C4-2B (cell line): ENCODE measurements around the gene RIN3.

Experiments
- ZFX ChIP-seq: fragments of 450-650 bp; IDR thresholded peaks from 2 replicates; pipeline ENCODE4 v1.6.1; 2017
- TF ChIP-seq, protein P1 (sequence below): fragments of 450-650 bp; conservative IDR thresholded peaks from 2 replicates; pipeline ENCODE4 v1.5.1; 2017; ENCODE audit warnings: mild to moderate bottlenecking

DNA sequence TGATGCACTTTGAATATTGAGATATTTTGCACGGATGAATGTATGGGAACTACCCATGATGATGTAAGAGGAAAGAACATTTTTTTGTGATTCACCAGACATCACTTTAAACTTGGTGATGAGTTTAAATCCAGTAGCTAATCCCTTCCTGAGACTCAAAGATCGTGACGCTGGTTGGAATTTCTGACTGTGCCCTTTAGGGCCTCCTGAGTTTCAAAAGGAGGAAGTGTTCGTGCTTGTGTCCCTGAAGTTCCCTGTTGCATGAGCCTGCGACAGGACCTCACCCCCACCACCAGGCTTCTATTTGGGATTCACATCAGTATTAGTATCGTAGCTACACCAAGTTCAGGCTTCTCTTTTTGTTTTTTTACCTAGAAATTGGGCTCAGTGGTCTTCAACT, 18.6 kb upstream of the RIN3 start:
- TF ChIP-seq, protein P1, sequence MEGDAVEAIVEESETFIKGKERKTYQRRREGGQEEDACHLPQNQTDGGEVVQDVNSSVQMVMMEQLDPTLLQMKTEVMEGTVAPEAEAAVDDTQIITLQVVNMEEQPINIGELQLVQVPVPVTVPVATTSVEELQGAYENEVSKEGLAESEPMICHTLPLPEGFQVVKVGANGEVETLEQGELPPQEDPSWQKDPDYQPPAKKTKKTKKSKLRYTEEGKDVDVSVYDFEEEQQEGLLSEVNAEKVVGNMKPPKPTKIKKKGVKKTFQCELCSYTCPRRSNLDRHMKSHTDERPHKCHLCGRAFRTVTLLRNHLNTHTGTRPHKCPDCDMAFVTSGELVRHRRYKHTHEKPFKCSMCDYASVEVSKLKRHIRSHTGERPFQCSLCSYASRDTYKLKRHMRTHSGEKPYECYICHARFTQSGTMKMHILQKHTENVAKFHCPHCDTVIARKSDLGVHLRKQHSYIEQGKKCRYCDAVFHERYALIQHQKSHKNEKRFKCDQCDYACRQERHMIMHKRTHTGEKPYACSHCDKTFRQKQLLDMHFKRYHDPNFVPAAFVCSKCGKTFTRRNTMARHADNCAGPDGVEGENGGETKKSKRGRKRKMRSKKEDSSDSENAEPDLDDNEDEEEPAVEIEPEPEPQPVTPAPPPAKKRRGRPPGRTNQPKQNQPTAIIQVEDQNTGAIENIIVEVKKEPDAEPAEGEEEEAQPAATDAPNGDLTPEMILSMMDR: no peak
- TF ChIP-seq ZFX: no peak
